Vagina (tissue), 2 donors: ENCODE measurements around the gene MT1H. TPM values are rescaled to one million over a fixed set of nuclear protein-coding genes. Genes with fewer than 3 reads are reported as not detected.
"Not testable (repeated sequence)": the region's sequence is repeated elsewhere in the genome, so short reads cannot be mapped to it uniquely, and the experiment has no call there.

Source experiments
- DNase-seq, 2 donors: peaks; one replicate each; pipeline ENCODE4 v3.0.0-alpha.2; 2017; ENCODE audit errors: extremely low spot score in 2 of 2
- H3K27ac ChIP-seq: fragments of 200-600 bp; sonication (generic); one replicate; pipeline ENCODE4 v1.5.1; 2019
- H3K27me3 ChIP-seq: fragments of 200-600 bp; sonication (generic); one replicate; pipeline ENCODE4 v1.5.1; 2019
- H3K36me3 ChIP-seq, 2 donors: fragments of 200-600 bp; sonication (generic); one replicate each; pipeline ENCODE4 v1.5.1; 2017 to 2019
- H3K4me1 ChIP-seq: fragments of 200-600 bp; sonication (generic); one replicate; pipeline ENCODE4 v1.5.1; 2019
- H3K4me3 ChIP-seq, 2 donors: fragments of 200-600 bp; sonication (generic); 1 replicate in 1 of 2; 2 replicates in 1 of 2; pipeline ENCODE4 v1.5.1; 2016 to 2019
- H3K9me3 ChIP-seq: fragments of 200-600 bp; sonication (generic); one replicate; pipeline ENCODE4 v1.5.1; 2019
- CTCF ChIP-seq, 3 experiments: fragments of 450-650 bp in 2 of 3; fragments of 200-600 bp in 1 of 3; sonication (generic) in 1 of 3; IDR thresholded peaks; one replicate each; pipeline ENCODE4 v1.5.1; 2017 to 2019; ENCODE audit warnings: antibody characterized with exemption in 3 of 3, mild to moderate bottlenecking in 2 of 3, moderate library complexity in 2 of 3
- POLR2A ChIP-seq, 2 donors: fragments of 450-650 bp; IDR thresholded peaks; one replicate each; pipeline ENCODE4 v1.6.1; 2017; ENCODE audit warnings: antibody characterized with exemption in 2 of 2, mild to moderate bottlenecking in 2 of 2, moderate library complexity in 2 of 2
- POLR2AphosphoS5 ChIP-seq, 2 donors: sonication (generic); formaldehyde crosslinking; IDR thresholded peaks; one replicate each; pipeline ENCODE4 v1.9.0; 2017; ENCODE audit warnings: antibody characterized with exemption in 2 of 2, mild to moderate bottlenecking in 2 of 2, low read depth in 1 of 2; ENCODE audit not compliant: insufficient read depth in 1 of 2
- intact Hi-C: fragments of 100-400 bp; cut with DNase I; formaldehyde crosslinking; loops from one replicate; pipeline ENCODE4 v1.15.1; 2023
- total RNA-seq: library from RNA; depleted of rRNA; stranded (reverse); fragments of >200 nt; gene quantifications from one replicate; pipeline ENCODE4 v1.2.3, GENCODE V29; 2016

MT1H gene
- total RNA-seq, 1 donor from 2014 or later = not detected

GRCh38 chr16:56667581-56668571 lies 1.7 kb upstream of the MT1H start, which contains the start of gene MT1G:
MT1G (minus strand) TSS chr16:56668065; CDS start chr16:56667993, 72 bp downstream.
- no peak for DNase-seq
- intact Hi-C loops = no loop called here
- no peaks in the 10 kb centered on the region for H3K36me3 ChIP-seq
- no peaks in the 10 kb centered on the region for H3K27me3 ChIP-seq
- H3K27ac ChIP-seq = no peak within 1 kb of the TSS
- H3K9me3 ChIP-seq = no peaks in the 10 kb centered on the region
- H3K4me3 ChIP-seq = peak within 1 kb of the TSS in 1 of 2 donors; percentile 21
- TF ChIP-seq POLR2A (IDR thresholded peaks at IDR 0.05) (no peak), POLR2AphosphoS5 (IDR thresholded peaks at IDR 0.05; ENCODE audit: insufficient read depth in 1 of 2, low read depth in 1 of 2) (peak in 1 of 2 donors; percentile 51), CTCF (IDR thresholded peaks at IDR 0.05) (no peak)
- peaks cover 27% of the 10 kb centered on the region for H3K4me1 ChIP-seq

GRCh38 chr16:56669840-56670619 lies 416 bp downstream of the MT1H start:
- no peak for TF ChIP-seq POLR2AphosphoS5 (IDR thresholded peaks at IDR 0.05; ENCODE audit: insufficient read depth in 1 of 2, low read depth in 1 of 2)
- TF ChIP-seq POLR2A (IDR thresholded peaks at IDR 0.05) = no peak
- no peak for TF ChIP-seq CTCF (IDR thresholded peaks at IDR 0.05)
- intact Hi-C loops = no loop called here
- Histone ChIP-seq H3K4me3 (no peak overlapping the region), H3K27me3 (no peaks in the 10 kb centered on the region), H3K4me1 (peaks cover 23% of the 10 kb centered on the region), H3K27ac (no peak overlapping the region), H3K9me3 (no peaks in the 10 kb centered on the region), H3K36me3 (no peaks in the 10 kb centered on the region)
- DNase-seq = no peak

GRCh38 chr16:56670620-56670934 lies 963 bp downstream of the MT1H start:
- DNase-seq = no peak
- Histone ChIP-seq H3K4me1 (peaks cover 25% of the 10 kb centered on the region), H3K27me3 (no peaks in the 10 kb centered on the region), H3K36me3 (no peaks in the 10 kb centered on the region), H3K4me3 (no peak overlapping the region), H3K27ac (no peak overlapping the region), H3K9me3 (no peaks in the 10 kb centered on the region)
- intact Hi-C loops = no loop called here
- TF ChIP-seq CTCF (IDR thresholded peaks at IDR 0.05) (no peak), POLR2A (IDR thresholded peaks at IDR 0.05) (no peak), POLR2AphosphoS5 (IDR thresholded peaks at IDR 0.05; ENCODE audit: insufficient read depth in 1 of 2, low read depth in 1 of 2) (no peak)

- H3K27me3 ChIP-seq, intact Hi-C loops: not testable (repeated sequence)
Observed at GRCh38 chr16:56671691-56672090, 2.1 kb downstream of the MT1H start.

GRCh38 chr16:56672171-56672570 lies 2.6 kb downstream of the MT1H start:
- H3K9me3 ChIP-seq, H3K36me3 ChIP-seq, H3K4me3 ChIP-seq, DNase-seq, intact Hi-C loops, H3K27me3 ChIP-seq, H3K27ac ChIP-seq: not testable (repeated sequence)
- peaks cover 33% of the 10 kb centered on the region for H3K4me1 ChIP-seq

More at GRCh38 chr16:56671691-56672090, 2.1 kb downstream of the MT1H start:
- H3K27ac ChIP-seq, H3K9me3 ChIP-seq, H3K4me3 ChIP-seq, DNase-seq, H3K36me3 ChIP-seq: not testable (repeated sequence)
- H3K4me1 ChIP-seq = peaks cover 33% of the 10 kb centered on the region
